Hepatic stellate cell (primary cell): ENCODE measurements around the gene PRKAR2A.
A peak's percentile ranks its signal among the peaks of the same experiment; 100 is the strongest.
"Not testable (repeated sequence)": the region's sequence is repeated elsewhere in the genome, so short reads cannot be mapped to it uniquely, and the experiment has no call there.

ENCODE experiments used
- DNase-seq: peaks from one replicate; pipeline ENCODE4 v3.0.0; 2011; ENCODE audit warnings: low spot score

The PRKAR2A gene

DNA sequence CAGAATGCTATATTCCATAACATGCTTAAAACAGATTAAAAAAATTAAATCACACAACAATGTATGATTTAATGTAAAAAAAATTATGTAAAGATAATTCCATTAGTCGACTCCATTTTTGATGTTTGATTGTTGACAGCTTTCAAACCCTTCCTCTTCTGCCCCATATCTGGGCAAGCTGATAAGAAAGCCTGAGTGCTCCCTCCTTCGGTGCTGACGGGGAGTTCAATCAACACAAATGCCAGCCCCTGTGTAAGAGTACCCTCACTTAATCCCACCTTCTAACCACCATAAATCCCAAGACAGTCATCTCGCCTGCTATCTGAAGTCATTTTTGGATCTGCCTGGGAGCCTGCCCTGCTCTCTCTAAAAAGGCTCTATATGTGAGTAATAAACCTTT is 70.8 kb downstream of the PRKAR2A start:
- DNase-seq, result no peak

DNA sequence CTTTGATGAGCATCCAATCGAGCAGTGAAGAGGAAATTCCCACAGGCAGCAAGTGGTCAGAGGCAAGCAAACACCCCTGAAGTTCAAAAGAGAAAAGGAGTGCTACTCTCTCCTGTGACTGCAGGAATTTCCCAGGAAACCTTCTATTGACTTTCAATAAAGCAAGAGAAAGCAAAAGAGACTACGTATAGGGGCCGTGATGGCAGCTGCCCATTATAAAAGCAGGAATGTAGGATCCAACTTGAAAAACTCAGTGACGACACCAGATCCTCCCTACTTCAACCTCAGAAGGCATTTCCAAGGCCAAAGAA is 77.5 kb downstream of the PRKAR2A start:
- DNase-seq, result no peak

DNA sequence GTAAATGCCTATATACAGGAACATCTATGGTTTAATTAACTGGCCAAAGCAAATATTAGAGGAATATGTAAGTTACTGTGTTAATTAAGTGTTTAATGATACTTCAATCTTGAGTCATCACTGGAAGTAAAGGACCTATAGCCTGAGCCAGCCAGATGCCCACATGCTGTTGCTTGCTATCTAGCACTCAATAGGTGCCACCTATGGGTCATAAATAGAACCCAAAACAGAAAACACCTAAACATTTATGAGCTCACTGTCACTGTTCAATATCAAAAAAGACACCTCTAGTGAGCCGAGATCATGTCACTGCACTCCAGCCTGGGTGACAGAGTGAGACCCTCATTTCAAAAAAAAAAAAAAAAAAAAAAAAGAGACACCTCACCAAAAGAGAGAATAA is 82.3 kb downstream of the PRKAR2A start:
- no peak for DNase-seq

DNA sequence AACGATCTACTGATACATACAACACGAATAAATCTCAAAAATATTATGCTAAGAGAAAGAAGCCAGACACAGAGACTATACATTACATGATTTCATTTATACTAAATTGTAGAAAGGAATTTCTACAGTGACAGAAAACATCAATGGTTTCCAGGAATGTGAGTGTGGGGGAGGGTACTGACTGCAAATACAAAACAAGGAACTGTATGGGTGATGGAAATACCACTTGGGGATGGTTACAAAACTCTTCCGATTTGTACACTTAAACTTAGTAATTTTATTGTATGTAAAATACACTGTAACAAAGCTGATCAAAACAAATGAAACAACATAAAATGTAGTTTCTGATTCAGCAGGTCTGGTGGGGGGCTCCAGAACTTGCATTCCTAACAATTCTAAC is 84.9 kb downstream of the PRKAR2A start:
- no peak for DNase-seq

DNA sequence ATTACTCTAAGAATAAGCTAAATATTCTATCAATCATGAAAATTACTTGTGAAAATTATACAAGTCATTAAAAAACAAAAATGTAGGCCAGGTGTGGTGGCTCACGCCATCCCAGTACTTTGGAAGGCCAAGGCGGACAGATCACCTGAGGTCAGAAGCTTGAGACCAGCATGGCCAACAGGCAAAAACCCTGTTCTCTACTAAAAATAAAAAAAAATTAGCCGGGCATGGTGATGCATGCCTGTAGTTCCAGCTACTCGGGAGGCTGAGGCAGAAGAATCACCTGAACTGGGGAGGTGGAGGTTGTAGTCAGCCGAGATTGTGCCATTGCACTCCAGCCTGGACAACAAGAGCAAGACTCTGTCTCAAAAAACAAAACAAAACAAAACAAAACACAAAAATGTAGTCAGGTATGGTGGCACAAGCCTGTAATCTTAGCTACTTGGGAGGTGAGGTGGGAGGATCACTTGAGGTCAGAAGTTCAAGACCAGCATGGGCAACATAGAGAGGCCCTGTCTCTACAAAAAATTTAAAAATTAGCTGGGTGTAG is 87.6 kb downstream of the PRKAR2A start:
- DNase-seq, result not testable (repeated sequence)

DNA sequence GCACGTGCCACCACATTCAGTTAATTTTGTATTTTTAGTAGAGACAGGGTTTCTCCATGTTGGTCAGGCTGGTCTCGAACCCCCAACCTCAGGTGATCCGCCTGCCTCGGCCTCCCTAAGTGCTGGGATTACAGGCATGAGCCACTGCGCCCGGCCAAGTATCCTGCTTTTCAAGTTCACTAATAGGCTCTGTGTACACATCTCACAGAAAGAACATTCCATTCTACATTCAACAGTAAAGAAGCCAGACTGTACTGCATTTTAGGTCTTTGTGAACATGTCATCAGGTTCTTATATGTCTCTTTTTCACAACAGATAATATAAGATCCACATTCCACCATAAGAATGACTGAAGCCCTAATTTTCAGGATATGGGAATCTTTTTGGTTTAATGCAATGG is 88.1 kb downstream of the PRKAR2A start:
- DNase-seq, result not testable (repeated sequence)

DNA sequence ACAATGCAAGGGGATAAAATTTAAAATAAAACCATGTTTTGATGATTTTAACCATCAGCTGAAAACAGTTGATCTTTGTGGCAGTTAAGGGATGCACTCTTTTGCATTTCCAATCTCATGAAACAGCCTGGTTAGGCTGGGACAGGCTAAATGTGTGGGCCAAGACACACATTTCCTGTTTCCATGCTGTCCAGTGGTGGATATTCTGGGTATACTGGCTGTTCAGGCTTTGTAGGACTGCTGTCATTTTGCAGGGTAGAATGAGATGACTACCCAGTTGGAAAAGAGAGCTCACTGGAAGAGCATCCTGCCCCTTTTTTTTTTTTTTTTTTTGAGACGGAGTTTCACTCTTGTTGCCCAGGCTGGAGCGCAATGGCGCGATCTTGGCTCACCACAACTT is 88.6 kb downstream of the PRKAR2A start:
- no peak for DNase-seq

DNA sequence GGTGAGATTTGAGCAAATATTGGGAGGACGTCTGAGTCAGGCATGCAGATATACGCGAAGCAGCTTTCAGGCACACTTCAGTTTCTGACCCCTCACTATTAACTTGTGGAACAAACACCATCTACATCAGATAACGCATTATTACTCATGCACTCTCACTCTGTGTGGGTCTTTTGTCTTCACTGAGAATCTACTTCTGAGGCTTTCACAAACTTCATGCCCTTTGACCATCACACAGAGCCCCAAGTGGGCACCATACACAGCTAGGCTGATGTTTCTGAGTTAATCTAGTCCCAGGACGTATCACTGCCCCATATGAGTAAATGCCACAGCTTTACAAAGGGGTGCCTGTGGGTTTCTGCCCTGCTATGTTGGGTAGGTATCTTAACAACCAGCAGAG is 91.0 kb downstream of the PRKAR2A start:
- no peak for DNase-seq

DNA sequence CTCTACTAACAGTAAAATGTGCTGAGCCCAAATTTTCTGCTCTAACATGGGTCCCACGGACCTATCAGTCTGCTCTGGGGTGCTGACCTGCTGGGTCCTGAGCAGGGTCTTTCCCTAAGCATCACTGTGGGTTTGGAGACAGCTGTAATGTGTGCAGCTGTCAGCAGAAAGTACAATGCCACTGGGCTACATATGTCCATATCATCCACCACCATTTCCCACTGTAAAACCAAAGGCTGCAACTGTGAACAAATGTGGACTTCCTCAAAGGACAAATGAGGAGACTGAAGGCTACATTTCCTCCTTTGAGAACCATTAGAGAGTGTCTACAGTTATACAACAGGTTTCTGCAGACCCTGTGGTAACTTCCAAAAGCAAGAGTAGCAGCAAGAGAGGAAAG is 96.8 kb downstream of the PRKAR2A start:
- no peak for DNase-seq

DNA sequence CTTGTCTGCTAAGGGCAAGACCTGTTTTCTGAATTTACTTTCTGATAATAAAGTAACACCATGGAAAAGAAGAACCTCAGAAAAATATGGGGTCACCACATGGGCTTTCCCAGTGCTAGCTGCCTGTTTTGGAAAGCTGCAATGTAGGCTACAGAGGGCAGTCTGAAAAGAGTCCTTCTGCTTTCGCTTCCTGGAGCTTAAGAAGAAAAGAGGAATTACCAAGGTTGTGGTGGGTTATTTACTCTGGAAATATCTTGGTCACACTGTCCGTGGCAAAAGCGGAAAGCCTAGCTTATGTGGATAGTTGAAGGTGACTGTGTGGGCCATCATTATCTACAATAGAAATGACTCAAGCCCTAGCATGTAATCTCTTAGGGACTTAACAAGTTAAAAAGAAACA is 98.9 kb downstream of the PRKAR2A start:
- no peak for DNase-seq

DNA sequence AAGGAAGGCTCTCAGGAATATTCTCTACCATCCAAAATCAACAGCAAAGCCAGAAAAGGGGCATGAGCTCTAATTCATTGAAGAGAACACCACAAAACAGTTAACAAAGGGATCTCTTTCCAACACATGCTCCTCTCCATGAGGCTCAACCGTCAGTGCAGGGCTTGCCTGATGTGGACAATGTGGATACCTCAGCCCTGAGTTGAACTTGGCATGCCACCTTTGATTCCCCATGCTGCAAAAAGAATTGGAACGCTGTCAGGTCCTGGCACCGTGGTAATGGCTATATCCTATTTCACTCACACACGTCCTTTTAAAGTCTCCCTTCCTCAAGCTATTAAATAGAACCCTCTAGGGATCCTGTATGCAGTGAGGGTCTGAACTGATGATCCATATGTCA is 100.0 kb downstream of the PRKAR2A start:
- DNase-seq, result no peak

DNA sequence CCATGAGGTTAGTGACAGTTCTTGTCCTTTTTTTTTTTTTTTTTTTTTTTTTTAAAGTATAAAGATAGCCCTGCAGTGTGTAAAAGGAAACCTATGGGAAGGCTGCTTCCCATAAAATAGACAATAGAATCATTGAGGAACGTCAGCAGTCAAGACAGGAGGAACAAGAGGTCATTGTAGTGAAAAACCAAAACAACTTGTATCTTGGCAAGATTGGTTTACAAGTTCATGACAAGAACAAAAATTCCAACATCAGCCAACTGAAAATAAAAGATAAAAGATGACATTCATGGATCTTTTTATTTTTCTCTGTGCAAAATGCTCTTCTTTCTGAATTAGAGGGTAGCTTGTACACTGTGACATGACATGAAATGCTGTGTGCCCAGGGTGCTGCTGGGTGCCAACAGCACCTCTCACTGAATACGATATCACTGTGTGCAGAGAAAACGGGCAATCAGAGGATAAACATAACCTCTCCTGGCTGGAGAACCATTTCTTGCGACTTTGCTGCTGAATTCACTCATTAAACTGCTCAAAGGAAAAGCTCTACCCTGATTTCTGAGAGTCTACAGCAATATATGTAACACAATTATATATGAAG is 100.6 kb downstream of the PRKAR2A start:
- DNase-seq, result no peak

DNA sequence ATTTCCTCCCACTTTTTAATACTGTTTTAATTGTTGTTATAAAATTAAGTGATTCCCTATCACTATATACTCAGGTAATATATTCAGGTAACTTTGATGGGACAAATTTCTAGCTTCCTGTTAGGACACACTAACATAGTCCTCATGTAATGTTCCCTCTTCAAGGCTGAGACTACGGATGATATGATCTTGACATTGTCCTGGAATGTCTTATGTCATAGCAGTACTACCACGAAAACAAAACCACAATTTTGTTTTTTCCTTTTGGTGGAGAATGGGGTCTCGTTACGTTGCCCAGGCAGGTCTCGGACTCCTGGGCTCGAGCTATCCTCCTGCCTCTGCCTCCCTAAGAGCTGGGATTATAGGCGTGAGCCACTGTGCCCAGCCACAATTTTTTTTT is 103.9 kb downstream of the PRKAR2A start:
- DNase-seq, result no peak

DNA sequence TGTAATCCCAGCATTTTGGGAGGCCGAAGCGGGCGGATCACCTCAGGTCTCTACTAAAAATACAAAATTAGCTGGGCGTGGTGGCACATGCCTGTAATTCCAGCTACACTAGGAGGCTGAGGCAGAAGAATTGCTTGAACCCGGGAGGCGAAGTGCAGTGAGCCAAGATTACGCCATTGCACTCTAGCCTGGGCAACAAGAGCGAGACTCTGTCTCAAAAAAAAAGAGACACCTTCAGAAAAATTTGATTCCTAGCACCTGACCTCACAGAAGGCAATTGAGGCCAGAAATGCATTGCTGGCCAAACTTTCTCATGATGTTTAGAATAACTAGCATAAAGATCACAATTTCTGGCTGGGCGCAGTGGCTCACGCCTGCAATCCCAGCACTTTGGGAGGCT is 106.4 kb downstream of the PRKAR2A start:
- not testable (repeated sequence) for DNase-seq

DNA sequence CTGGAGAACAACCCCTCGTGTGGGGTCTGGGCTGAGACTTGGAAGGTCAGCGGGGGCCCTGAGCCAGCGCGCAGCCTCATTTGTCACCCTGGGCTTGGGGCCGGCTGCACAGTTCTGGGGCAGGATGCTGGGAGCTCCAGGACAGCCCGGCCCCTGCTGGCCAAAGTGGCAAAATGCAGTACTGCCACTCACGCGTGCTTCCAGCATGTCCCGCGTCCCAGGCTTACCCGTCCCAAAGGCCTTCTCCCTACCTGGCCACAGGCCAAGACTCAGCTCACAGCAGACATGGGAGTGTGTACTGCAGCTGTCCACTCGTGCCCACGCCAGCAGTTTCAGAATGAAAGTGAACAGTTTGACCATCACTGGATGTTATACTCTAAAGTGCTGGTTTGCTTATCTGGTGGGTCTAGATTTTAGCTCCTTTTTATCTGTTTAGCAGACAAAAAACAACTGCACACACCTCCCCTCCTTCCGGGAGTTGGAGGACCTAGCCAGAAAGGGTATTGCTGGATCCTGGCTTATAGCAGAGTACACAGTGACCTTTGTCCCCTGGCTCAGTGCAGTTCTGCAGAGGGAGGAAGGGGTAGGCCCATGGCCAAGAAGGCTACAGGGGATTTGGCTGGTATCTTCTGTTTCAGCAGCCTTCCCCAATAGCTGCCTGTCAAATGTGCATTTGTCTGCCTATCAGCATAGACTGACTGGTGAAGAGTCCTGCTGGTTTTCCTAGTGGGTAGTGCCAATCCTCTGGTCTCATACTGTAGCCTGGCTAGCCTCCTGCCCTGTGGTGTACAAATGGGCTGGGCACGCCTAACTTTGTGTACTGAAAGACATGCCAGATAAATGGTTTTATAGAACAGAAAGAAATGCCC is 107.5 kb downstream of the PRKAR2A start:
- peak; percentile 93 for DNase-seq

DNA sequence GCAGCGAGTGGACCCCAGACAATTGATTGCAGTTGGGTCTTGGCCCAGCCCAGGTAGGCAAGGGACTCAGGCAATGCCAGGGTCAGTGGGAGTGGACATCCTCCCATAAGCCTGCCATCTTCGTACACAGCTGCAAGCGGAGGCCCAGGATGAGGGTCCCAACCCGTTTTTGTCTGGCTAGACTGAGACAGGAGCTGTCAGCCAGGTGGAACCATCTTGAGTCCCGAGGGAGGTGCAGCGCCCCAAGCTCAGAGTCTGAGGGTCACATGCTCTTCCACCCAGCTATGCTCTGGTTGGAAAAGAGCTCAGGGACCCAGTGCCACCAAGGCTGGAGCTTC is 108.1 kb downstream of the PRKAR2A start:
- no peak for DNase-seq

DNA sequence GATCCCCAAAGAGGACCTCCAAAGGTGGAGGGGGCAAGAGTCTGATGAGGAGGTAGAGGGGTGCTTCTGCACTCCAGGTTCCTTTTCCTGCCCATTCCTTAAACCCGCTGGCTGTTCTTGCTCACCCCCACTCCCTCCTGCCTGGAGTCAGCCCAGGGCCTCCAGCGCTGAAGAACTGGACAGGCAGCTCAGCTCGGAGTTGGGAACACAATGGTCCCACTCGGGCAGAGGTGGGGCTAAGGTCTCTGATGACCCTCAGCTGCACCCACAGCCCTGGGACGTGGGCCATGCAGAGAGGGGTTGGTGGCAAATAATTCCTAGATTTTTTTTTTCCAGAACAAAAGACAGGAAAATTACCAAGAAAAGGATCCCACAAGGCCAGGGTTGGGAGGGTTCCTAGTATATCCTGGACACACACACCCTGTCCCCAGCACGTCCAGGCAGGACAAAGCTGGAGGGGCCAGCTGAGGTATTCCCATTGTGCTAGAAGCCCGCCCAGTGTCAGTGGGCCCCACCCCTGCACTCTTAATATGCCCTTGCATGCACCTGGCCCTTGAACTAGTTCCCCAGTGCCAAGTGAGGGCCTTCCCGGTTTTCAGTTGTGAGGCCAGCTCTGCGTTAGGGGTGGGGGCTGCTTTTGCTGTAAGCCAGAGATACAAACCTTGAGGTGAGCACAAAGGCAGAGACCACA is 108.6 kb downstream of the PRKAR2A start:
- DNase-seq, result no peak

DNA sequence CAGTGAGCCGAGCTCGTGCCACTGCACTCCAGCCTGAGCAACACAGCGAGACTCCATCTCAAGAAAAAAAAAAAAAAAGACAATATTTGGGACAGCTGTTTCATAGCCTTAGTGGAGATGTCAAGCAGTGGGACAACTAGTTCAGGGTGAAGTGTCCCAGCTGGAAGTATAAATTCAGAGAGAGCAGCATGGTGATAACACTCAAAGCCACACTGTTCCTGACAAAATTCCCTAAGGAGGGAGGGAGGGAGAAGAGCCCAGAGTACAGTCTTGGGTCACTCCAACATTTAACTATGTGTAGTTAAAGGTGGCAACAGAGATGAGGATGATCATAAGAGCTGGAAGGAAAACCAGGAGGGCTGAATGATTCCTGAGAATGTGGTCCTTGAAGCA is 109.5 kb downstream of the PRKAR2A start:
- DNase-seq, result no peak

DNA sequence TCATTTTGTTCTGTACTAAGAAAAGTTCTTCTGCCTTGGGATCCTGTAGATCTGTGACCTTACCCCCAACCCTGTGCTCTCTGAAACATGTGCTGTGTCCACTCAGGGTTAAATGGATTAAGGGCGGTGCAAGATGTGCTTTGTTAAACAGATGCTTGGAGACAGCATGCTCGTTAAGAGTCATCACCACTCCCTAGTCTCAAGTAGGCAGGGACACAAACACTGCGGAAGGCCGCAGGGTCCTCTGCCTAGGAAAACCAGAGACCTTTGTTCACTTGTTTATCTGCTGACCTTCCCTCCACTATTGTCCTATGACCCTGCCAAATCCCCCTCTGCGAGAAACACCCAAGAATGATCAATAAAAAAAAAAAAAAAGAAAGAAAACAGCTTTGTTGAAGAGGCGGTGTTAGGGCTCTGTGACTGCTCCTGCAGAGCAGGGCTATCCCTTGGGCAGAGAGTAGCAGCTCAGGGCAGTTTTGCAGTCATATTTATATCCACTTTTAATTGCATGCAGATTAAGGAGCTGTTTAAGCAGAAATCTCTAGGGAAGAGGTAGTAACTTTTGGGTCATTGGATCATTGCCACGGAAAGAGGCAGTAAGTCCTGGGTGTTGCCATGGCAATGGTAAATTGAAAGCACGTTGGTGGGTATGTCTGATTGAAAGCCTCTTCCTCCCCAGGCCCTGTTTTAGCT is 112.5 kb downstream of the PRKAR2A start:
- not testable (repeated sequence) for DNase-seq

DNA sequence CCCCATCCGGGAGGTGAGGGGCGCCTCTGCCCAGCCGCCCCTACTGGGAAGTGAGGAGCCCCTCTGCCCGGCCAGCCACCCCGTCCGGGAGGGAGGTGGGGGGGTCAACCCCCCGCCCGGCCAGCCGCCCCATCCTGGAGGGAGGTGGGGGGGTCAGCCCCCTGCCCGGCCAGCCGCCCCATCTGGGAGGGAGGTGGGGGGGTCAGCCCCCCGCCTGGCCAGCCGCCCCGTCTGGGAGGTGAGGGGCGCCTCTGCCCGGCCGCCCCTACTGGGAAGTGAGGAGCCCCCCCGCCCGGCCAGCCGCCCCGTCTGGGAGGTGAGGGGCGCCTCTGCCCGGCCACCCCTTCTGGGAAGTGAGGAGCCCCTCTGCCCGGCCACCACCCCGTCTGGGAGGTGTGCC is 113.1 kb downstream of the PRKAR2A start:
- DNase-seq, result not testable (repeated sequence)

DNA sequence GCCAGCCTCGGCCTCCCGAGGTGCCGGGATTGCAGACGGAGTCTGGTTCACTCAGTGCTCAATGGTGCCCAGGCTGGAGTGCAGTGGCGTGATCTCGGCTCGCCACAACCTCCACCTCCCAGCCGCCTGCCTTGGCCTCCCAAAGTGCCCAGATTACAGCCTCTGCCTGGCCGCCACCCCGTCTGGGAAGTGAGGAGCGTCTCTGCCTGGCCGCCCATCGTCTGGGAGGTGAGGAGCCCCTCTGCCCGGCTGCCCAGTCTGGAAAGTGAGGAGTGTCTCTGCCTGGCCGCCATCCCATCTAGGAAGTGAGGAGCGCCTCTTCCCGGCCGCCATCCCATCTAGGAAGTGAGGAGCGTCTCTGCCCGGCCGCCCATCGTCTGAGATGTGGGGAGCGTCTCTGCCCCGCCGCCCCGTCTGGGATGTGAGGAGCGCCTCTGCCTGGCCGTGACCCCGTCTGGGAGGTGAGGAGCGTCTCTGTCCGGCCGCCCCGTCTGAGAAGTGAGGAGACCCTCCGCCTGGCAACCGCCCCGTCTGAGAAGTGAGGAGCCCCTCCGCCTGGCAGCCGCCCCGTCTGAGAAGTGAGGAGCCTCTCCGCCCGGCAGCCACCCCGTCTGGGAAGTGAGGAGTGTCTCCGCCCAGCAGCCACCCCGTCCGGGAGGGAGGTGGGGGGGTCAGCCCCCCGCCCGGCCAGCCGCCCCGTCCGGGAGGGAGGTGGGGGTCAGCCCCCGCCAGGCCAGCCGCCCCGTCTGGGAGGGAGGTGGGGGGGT is 113.7 kb downstream of the PRKAR2A start:
- not testable (repeated sequence) for DNase-seq

DNA sequence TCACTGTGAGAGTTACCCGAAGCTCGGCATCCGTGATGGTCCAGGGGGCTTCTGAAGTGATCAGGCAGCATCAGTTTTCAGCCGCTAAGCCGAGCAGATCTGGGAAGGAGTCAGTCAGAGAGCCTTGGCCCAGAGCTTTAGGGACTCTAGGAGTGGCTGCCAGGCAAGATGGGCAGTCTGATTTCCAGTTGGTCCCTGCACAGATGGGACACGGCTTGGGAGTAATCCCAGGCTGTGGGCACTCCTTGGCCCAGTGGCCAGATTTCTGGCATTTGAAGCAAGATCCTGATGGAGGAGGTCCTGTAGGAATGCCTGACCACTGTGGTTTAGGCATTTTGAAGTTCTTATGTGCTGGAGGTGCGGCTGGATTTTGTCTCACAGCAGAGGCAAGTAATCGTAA is 120.2 kb downstream of the PRKAR2A start:
- DNase-seq, result no peak
